Measurements from ENCODE around the gene GIPC3.

Gene GIPC3

DNA sequence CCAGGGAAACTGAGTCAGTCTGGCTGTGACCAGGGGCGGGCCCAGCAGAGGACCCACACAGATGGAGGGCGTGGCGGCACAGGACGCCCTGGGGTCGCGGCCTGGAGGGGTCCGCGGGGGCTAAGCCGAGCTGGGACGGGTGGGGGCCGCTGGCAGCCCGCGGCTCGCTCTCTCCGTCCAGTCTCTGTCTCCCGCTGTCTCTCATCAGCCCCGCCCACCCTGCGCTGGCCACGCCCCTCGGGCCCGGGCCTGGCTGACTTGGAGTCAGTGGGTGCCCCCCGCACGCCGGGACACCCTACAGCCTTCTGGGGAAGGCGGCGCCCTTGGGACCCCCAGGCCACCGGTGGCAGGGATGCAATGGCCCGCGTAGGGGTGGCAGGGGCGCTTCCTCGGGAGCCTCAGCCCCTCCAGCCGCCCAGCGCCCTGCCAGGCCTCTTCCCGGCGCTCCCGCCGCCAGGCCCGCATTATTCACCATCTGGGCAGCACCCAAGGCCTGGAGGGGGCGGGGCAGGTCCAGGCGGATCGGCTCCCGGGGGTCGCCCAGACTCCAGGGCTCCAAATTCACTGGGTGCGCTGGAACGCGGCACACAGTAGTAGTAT lies 21.5 kb downstream of the GIPC3 start, which contains the start of gene TBXA2R:
TBXA2R (minus strand) TSS at position 186 of the 600 bp plus-strand sequence. CDS start 6,241 bp downstream, outside the sequence.
- peak; percentile 76 for DNase-seq

DNA sequence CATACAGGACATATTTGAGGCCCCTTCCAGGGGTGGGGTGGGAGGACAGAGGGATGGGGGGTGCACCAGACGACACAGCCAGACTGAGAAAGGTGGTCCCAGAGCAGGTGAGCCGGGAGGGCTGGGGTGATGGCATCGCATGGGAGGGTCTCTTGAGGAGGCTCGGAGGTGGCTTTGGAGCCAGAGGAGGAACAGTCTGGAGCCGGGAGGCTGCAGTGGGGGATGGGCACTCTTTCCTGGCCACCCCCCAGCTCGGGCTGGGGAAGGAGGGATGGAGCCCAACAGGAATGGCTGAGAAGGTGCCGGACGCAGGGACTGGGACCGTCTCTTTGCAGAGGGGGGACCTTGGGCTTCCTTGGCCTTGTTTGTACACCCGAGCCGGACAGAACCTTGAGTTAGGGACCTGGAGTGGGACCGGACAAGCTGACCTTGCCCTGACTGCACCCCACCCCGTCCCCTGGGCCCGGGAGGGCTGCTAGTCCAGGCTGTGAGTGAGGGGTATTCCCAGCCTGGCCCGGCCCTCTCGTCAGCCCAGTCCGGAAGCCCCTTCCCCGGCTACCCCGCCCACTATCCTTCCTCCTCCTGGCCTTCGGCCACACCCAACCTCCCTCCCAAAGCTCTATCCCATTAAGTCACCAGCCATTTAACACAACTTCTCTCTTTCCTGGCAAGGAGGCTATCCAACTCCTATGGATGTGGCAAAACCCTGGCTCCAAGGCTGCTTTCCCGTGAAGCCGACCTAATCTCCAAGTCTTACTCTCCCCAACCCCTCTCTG lies 22.2 kb downstream of the GIPC3 start:
- no peak for DNase-seq

DNA sequence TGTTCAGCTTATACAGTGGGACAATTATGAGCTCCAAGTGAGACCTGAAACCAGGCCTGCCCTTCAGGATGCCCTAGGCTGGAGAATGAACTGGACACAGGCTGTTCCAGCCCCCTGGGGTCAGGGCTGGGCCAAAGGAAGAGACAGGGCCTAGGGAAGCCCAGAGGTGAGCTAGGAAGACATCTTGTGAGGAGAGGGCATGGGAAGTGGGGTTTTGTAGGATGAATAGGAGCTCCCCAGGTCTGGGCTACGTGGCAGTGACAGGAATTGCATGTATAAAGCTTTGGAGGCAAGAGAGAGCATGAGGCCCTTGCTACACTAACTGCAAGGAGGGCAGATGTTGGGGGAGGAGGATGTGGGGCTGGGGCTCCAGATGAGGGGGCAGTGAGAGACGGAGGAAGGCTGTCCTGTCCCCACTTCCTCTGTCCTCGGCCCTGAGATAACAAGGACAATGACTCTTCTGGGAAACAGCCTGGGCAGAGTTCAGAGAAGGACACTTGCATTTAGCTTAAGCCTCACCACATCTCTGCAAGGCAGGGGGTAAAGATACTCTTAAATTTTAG lies 22.9 kb downstream of the GIPC3 start:
- no peak for DNase-seq

GRCh38 chr19:3608750-3609322 lies 23.6 kb downstream of the GIPC3 start:
- no peak for DNase-seq

- no peak for DNase-seq
These were observed 24.8 kb downstream of the GIPC3 start for GRCh38 chr19:3609779-3610719.

DNA sequence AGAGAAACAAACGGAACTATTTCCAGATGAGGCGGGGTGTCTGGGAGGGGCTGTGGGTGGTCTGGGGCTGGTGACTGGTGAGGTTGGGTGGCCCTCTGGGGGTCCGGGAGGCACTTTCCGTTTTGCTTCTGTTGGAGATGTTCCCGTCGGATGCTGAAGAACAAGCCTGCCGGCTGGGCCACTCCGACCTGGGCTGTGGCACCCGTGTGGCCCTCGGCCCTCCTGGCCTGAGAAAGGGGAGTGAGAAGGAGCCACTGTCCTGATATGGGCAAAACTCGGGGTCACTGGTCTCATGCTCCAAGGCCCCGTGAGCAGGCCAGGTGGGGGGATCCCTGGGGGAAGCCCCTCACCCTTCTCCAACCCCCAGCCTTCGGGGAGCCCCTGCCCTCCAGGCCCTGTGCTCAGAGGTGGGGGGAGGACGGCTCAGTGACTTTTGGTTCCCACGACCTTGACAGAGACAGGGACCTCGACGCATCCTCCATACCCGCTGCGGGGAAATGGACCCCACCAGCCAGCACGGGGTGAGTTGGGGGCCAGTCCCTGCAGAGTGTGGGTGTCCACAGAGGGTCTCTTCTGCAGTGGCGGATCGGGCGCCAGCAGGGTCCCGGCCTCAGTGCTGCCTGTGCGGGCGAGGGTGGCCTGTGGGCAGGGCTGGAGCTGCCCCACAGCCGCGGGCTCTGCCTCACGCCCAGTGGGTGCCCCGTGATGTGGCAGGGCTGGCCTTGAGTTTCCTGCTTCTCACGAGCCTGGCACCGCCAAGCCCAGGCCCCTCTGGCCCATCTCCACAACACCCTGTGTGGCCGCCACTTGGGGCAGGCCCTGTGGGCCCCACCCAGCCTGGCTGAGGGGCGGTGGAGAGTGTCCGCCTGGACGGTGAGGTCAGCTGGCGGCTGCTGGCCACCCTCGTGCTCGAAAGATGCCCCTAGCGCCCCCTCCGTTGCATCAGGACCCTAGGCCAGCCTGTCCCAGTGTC lies 25.8 kb downstream of the GIPC3 start:
- no peak for DNase-seq

GRCh38 chr19:3611841-3612240 lies 26.6 kb downstream of the GIPC3 start:
- DNase-seq: no peak

- no peak for DNase-seq
These were observed 27.1 kb downstream of the GIPC3 start for GRCh38 chr19:3612330-3612729.

GRCh38 chr19:3612901-3613741 lies 27.8 kb downstream of the GIPC3 start:
- DNase-seq: no peak

DNA sequence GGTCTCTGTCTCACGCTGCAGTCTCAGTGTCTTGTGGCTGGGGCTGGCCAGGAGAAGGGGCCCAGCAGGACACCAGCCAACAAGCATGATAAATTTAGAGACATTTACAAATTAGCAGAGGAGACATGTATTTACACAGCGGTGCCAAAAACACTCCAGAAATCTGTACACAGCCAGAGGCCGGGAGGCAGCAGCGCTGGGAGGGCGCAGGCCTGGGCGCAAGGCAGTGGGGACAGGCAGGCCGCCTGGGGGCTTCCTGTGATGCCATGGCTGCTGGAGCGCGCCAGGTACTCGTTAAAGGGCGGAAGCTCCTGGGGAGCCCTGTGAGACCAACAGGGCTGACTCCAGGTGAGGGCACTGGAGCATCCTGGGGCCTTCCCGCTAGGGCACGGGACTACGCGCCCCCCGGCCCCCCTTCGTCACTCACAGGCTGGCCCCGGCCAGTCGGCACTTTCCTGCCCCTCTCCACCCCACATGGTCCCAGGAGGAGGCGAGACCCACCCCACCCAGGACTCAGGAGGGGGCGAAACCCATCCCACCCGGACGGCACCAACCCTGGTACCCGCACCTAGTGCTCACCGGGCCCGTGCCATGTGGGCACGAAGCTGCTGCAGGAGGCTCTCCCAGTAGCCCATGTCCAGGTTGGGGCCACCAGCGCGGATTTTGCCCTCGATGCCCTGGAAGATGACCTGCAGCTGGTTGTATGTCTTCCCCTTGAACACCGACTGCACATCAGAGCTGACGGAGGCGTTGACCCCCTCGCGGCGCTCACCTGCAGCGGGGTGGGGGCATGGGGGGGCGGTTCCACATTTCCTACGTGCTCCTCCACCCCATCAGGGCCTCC lies 28.8 kb downstream of the GIPC3 start:
- no peak for DNase-seq

DNA sequence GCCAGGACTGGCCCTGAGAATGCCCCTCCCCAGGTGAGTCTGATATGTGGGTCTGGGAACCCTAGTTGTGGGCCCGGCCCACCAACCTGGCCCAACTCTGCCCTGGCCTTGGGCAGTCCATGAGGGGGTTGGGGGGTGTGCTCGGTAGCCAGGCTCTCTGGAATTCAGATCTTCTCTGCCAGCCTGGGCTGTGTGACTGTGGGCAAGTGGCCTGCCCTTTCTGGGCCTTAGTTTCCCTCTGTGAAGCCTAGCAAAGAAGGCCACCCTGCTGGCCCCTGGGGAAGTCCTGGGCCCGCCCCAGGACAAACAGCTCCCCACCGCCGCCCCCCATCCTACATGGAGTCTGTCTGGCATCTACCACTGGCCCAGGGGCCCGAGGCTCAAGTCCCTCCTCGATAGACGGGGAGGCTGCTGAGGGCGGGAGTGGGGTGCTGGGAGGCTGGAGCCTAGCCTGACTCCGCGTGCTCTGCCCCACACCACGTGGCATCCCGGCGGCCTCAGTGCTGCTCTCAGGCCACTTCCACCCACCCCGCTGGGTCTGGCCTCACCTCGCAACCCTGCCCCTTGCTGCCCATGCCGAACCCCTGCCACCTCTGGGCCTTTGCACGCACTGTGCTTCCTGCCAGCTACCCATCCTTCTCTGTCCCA lies 29.7 kb downstream of the GIPC3 start:
- DNase-seq: no peak

DNA sequence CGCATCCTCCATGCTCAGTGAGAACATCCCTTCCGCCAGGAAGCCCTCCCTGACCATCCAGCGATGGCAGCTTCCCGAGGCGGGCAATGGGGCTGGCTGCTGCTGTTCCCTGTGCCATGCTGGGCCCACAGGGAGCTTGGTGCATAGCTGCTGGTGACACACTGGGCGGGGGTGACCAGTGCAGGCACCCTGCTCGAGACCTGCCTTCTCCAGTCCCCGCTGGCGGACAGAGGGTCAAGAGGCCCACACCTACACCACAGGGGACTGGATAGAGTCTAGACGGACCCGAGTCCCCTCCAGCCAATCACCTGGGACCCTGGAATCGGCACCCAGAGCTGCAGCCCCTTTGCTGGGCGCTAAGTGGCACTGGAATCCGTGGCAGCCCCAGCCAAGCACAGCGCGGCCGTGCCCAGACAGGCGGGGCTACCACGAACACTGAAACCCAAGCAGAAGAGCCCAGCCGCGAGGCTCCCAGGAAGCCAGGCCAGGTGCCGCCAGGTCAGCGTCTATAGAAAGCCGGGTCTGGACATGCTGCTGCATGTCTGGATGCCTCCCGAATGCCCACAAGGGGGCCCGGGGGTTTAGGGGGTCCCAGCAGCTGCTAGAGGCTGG lies 30.4 kb downstream of the GIPC3 start:
- DNase-seq: no peak

DNA sequence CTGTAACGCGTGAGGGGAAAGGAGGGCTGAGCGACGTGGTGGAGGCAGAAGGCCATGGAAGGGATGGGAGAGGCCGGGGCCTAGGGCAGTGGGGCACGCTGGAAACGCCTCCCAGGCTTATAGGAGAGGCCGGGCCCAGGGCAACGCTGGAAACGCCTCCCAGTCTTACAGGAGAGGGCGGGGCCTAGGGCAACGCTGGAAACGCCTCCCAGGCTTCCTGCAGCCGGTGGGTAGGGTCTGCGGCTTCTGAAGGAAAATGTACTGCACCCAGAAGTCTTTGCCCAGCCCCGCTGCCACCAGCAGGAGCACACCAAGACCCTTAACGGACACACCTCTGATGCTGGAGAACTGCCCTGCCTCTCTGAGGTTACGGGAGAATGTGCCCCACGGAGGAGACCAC lies 32.2 kb downstream of the GIPC3 start:
- peak; percentile 64 for DNase-seq

DNA sequence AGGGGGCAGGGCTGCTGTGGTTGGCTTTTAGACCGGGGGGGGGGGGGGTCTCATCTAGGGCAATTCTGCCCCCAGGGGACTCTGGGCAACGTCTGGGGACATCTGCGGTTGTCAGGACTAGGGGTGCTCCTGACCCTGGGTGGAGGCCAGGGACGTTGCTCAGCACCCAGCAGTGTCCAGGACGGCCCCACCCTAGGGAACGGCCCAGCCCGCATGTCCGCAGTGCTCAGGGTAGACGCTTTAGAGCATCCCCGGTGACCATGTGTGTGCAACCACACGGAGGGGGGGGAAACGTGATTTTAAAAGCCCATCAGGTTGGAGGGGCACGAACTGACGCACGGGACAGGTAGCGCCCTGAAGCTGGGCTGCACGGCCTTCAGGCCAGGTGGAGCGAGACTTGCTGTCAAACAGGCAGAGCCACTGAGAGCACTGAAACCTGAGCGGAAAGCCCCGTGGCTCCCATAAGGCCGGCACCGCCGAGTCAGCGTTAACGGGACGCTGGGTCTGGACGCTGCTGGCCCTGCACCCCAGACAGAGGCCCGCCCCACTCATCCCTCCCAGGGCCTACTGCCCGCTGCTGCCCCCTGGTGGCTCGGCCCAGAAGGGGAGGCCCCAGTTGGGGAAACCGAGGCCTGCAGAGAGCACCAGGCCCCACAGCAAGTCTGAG lies 33.0 kb downstream of the GIPC3 start:
- peak; percentile 71 for DNase-seq

GRCh38 chr19:3618811-3619630 lies 33.7 kb downstream of the GIPC3 start:
- no peak for DNase-seq

GRCh38 chr19:3619631-3620012 lies 34.3 kb downstream of the GIPC3 start:
- no peak for DNase-seq

Measured in CD4-positive, alpha-beta T cell treated with Interleukin-17A for 4 hours (primary cell).